GM21528 (cell line): ENCODE data around the gene ZFAND3.
"Not testable (repeated sequence)": the region's sequence is repeated elsewhere in the genome, so short reads cannot be mapped to it uniquely, and the experiment has no call there.

ENCODE experiments used
- ATAC-seq: cut with Tn5 transposase; IDR thresholded peaks from one replicate; pipeline ENCODE4 v1.9.1; 2021; ENCODE audit warnings: mild to moderate bottlenecking, moderate library complexity; ENCODE audit not compliant: unreplicated experiment, low FRiP score

The ZFAND3 gene

GRCh38 chr6:37889486-37889885, 70.0 kb downstream of the ZFAND3 start:
- no peak for ATAC-seq

GRCh38 chr6:37891072-37891471, 71.5 kb downstream of the ZFAND3 start:
- no peak for ATAC-seq

DNA sequence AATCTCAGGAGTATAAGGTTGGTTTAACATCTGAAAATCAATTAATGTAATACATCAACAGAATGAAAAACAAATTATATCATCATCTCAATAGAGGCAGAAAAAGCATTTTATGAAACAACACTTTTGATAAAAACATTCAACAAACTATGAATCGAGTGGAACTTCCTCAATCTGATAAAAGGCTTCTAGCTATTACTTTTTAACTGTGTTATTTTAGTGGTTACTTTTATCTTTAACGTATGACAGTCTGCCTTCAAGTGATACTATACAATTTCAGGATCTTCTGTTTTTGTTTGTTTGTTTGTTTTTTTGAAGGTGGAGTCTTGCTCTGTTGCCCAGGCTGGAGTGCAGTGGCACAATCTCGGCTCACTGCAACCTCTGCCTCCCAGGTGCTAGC, 73.7 kb downstream of the ZFAND3 start:
- ATAC-seq, result no peak

DNA sequence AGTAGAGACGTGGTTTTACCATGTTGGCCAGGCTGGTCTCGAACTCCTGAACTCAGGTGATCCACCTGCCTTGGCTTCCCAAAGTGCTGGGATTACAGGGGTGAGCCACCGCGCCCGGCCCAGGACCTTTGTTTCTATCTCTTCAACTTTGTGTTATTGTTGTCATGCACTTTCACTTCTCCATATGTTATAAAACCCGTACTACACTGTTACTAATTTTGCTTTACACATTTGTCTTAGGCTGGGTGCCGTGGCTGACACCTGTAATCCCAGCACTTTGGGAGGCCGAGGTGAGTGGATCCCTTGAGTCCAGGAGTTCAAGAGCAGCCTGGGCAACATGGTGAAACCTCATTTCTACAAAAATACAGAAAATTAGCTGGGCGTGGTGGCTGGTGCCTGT, 74.2 kb downstream of the ZFAND3 start:
- ATAC-seq, result not testable (repeated sequence)

GRCh38 chr6:37894585-37894984, 75.1 kb downstream of the ZFAND3 start:
- no peak for ATAC-seq

DNA sequence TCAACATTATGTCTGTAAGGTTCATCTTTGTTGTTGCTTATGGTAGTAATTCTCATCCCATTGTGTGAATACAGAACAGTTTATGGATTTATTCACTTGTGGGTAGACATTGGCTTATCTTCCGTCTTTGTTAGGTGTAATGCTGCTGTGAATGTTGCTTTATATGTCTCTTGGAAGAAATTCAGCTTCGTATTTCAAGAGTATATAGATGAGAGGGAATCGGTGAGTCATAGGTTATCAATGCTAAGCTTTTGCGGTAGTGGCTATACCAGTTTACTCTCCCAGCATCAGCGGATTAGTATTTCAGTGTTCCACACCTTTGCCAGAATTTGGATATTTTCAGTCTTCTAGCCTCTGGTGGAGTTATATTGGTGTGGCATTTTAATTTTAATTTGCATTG, 77.8 kb downstream of the ZFAND3 start:
- no peak for ATAC-seq

GRCh38 chr6:37897818-37898515, 78.4 kb downstream of the ZFAND3 start:
- no peak for ATAC-seq

GRCh38 chr6:37903351-37904340, 84.1 kb downstream of the ZFAND3 start:
- no peak for ATAC-seq

GRCh38 chr6:37904590-37904989, 85.1 kb downstream of the ZFAND3 start:
- no peak for ATAC-seq

DNA sequence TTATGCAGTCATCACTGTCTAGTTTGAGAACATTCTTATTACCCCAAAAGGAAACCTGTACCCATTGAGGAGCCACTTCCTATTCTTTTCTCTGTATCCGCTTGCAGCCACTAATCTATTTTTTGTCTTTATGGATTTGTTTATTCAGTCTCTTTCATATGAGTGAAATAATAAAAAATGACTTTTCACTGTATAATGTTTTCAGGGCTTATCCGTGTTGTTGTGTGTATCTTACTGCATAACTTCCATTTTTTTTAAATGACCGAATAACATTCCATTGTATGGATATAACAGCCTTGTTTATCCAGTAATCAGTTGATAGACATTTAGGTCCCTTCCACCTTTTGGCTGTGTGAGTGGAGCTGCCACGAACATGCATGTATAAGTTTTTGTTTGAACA, 86.6 kb downstream of the ZFAND3 start:
- ATAC-seq, result no peak

DNA sequence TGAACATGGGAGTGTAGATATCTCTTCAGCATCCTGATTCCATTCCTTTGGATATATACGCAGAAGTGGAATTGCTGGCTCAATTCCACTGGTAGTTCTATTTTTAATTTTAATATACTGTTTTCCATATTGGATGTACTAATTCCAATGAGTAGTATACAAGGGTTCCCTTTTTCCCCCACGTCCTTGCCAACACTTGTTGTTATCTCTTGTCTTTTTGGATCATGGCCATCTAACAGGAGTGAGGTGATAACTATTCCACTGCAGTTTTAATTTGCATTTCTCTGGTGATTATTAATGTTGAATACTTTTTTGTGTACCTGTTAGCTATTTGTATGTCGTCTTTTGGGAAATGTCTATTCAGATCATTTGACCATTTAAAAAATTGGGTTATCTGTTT, 91.5 kb downstream of the ZFAND3 start:
- no peak for ATAC-seq

DNA sequence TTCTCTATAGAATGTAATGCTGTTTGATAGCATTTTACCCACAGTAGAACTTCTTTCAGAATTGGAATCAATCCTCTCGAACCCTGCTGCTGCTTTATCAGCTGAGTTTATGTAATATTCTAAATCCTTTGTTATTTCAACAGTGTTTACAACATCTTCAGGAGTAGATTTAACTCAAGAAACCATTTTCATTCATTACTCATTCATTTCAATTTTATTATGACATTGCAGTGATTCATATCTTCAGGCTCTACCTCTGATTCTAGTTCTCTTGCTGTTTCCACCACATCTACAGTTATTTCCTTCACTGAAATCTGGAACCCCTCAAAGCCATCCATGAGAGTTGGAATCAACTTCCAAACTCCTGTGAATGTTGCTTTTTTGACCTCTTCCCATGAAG, 93.7 kb downstream of the ZFAND3 start:
- no peak for ATAC-seq

- ATAC-seq, result no peak
These were observed 95.9 kb downstream of the ZFAND3 start for GRCh38 chr6:37915463-37915862.

DNA sequence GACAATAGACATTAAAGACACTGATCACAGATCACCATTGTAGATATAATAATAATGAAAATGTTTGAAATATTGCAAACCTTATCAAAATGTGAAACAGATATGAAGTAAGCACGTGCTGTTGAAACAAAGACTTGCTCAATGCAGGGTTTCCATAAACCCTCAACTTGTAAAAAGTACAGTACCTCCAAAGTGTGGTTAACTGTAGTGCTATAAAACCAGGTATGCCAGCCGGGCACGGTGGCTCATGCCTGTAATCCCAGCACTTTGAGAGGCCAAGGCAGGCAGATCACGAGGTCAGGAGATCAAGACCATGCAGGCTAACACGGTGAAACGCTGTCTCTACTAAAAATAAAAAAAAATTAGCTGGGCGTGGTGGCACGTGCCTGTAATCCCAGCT, 96.6 kb downstream of the ZFAND3 start:
- ATAC-seq, result no peak

DNA sequence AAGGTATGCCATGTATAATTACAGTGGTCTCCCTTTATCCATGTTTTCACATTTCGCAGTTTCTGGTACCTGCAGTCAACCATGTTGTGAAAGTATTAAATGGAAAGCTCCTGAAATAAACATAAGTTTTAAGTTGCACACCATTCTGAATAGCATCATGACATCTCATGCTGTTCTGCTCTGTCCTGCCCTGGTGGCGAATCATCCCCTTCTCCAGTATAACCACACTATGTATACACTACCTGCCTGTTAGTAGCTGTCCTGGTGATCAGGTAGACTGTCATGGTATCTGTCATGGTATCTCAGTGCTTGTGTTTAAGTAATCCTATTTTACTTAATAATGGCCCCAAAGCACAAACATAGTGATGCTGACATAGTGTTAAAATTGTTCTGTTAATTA, 97.1 kb downstream of the ZFAND3 start:
- no peak for ATAC-seq

- ATAC-seq, result no peak
These were observed 98.0 kb downstream of the ZFAND3 start for GRCh38 chr6:37917566-37917965.

DNA sequence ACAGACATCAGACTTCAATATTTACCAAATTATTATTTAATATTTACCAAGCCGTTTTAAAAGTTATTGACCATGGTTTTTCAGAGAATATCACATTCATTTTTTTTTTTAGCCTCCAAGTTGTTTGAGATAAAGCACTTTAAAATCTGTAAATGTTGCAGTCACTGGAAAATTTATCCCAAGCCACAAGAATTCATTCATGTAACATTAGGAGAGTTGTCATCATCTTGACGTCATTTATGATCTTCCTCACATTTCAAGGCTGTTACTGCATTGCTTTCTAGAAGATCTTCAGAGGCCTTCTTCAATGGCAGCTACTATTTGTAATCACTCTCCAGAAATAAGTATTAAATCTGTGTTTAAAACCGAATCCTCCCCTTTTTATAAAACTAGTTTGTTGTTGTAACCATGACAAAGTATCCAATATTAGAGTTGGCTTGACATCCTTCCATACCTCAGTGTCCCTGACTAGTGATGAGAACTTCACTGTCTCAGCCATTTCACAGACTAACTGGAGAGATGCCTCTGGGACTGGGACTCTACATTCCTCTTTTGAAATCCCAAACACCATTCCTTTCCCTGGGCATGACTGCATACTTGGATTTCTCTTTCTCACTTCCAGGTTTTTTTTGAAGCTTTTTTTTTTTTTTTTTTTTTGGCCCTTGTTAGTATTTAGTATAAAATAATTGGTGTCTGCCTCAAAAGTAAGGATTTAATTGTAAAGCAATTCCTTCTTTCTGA, 100.1 kb downstream of the ZFAND3 start:
- ATAC-seq, result no peak

- ATAC-seq, result no peak
These were observed 101.1 kb downstream of the ZFAND3 start for GRCh38 chr6:37920667-37921066.

- ATAC-seq, result no peak
These were observed 103.0 kb downstream of the ZFAND3 start for GRCh38 chr6:37922563-37922962.

GRCh38 chr6:37923514-37923913, 104.0 kb downstream of the ZFAND3 start:
- ATAC-seq, result no peak

GRCh38 chr6:37926661-37927060, 107.1 kb downstream of the ZFAND3 start:
- ATAC-seq, result no peak
